Lower leg skin (tissue), 3 donors: ENCODE results near the gene CTXN2.

ENCODE experiments used
- CTCF ChIP-seq, 3 donors: fragments of 450-650 bp; IDR thresholded peaks; one replicate each; pipeline ENCODE4 v1.5.1; 2016; ENCODE audit warnings: antibody characterized with exemption in 3 of 3, mild to moderate bottlenecking in 3 of 3, moderate library complexity in 2 of 3
- POLR2A ChIP-seq, 2 donors: fragments of 450-650 bp; IDR thresholded peaks; one replicate each; pipeline ENCODE4 v1.6.1; 2016 to 2017; ENCODE audit warnings: antibody characterized with exemption in 2 of 2, mild to moderate bottlenecking in 1 of 2, moderate library complexity in 1 of 2

DNA sequence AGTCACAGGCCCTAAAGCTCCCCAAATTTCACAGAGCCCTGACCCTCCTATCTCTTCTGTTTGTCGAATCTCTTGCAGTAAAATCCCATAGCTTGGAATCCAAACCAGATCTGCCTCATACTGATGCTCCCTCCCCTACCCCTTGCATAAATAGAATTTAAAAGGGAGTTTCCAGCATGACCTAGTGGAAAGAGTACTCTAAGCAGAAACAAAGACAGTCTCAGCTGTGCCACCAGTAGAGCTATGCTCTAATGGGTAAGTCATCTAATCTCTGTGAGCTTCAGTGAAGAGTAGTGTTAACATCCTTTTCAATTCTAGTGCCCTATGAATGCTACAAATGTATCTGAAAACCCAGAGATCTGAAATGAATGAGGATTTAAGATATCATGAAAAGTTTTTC, 10.6 kb downstream of the CTXN2 start:
- no peak for TF ChIP-seq CTCF (IDR thresholded peaks at IDR 0.05)
- no peak for TF ChIP-seq POLR2A (IDR thresholded peaks at IDR 0.05)
